Measurements from ENCODE around the gene TTYH2. TPM values are rescaled to one million over a fixed set of nuclear protein-coding genes. Genes with fewer than 3 reads are reported as not detected.

The TTYH2 gene
- total RNA-seq, 1 experiment from 2014 or later, result 4.5 TPM

GRCh38 chr17:74222399-74222798 lies 9.0 kb downstream of the TTYH2 start:
- H3K27me3 Mint-ChIP-seq (ENCODE audit: low read depth), result no peaks in the 10 kb centered on the region
- no peak for ATAC-seq
- H3K36me3 Mint-ChIP-seq, result no peaks in the 10 kb centered on the region
- no peak for DNase-seq (ENCODE audit: low spot score)
- ChIA-PET CTCF (interaction anchor here (0.6 to 2.4 kb wide), 6 partner anchors 10 to 146 kb away, joined by 3 to 8 read pairs (median 6); partner anchors contain the start of gene TTYH2), POLR2A (no interaction called here)
- H3K9me3 Mint-ChIP-seq, result 0 out of 2 replicates have a peak, but pooled peaks cover 4% of the 10 kb centered on the region
- no peak overlapping the region for H3K27ac Mint-ChIP-seq
- no peaks in the 10 kb centered on the region for H3K4me1 Mint-ChIP-seq
- H3K4me3 Mint-ChIP-seq, result no peak overlapping the region
- no peak for TF ChIP-seq FOXP1 (CRISPR knock-in tag; IDR thresholded peaks at IDR 0.05; ENCODE audit: borderline replicate concordance)
- no peak for TF ChIP-seq USF2 (CRISPR knock-in tag; IDR thresholded peaks at IDR 0.05)
- TF ChIP-seq TEAD4 (CRISPR knock-in tag; IDR thresholded peaks at IDR 0.05), result no peak
- no peak for TF ChIP-seq GABPB1 (CRISPR knock-in tag; IDR thresholded peaks at IDR 0.05)
- no peak for TF ChIP-seq FOXP4 (CRISPR knock-in tag; IDR thresholded peaks at IDR 0.05)

GRCh38 chr17:74223901-74224300 lies 10.5 kb downstream of the TTYH2 start:
- H3K9me3 Mint-ChIP-seq, result 0 out of 2 replicates have a peak, but pooled peaks cover 4% of the 10 kb centered on the region
- no peaks in the 10 kb centered on the region for H3K4me1 Mint-ChIP-seq
- no peak for ATAC-seq
- CTCF ChIA-PET, result interaction anchor here (1.2 kb wide), 1 partner anchor 73 kb away, joined by 3 read pairs; no protein-coding TSS in a partner anchor
- no peaks in the 10 kb centered on the region for H3K36me3 Mint-ChIP-seq
- DNase-seq (ENCODE audit: low spot score), result no peak
- H3K4me3 Mint-ChIP-seq, result no peak overlapping the region
- H3K27ac Mint-ChIP-seq, result no peak overlapping the region
- TF ChIP-seq PRRX2 (CRISPR knock-in tag; IDR thresholded peaks at IDR 0.05) (no peak), FOXP4 (CRISPR knock-in tag; IDR thresholded peaks at IDR 0.05) (no peak), TEAD4 (CRISPR knock-in tag; IDR thresholded peaks at IDR 0.05) (no peak), HMGXB4 (CRISPR knock-in tag; IDR thresholded peaks at IDR 0.05) (no peak), TEAD1 (CRISPR knock-in tag; IDR thresholded peaks at IDR 0.05) (no peak)
- H3K27me3 Mint-ChIP-seq (ENCODE audit: low read depth), result no peaks in the 10 kb centered on the region
- POLR2A ChIA-PET, result no interaction called here

GRCh38 chr17:74224959-74225725 lies 11.8 kb downstream of the TTYH2 start:
- Mint-ChIP-seq H3K36me3 (no peaks in the 10 kb centered on the region), H3K4me3 (no peak overlapping the region), H3K4me1 (no peaks in the 10 kb centered on the region), H3K27me3 (ENCODE audit: low read depth) (no peaks in the 10 kb centered on the region), H3K9me3 (no peaks in the 10 kb centered on the region), H3K27ac (no peak overlapping the region)
- ATAC-seq (no peak), DNase-seq (ENCODE audit: low spot score) (no peak)
- POLR2A ChIA-PET, result interaction anchor here (0.7 kb wide), 1 partner anchor 14 kb away, joined by 5 read pairs; no protein-coding TSS in a partner anchor
- CTCF ChIA-PET, result interaction anchor here (1.0 to 1.7 kb wide), 4 partner anchors 12 to 341 kb away, joined by 3 to 4 read pairs (median 4); partner anchors contain the start of gene TTYH2
- TF ChIP-seq ZNF425 (CRISPR knock-in tag; conservative IDR thresholded peaks at IDR 0.05) (no peak), AFF4 (CRISPR knock-in tag; IDR thresholded peaks at IDR 0.05; ENCODE audit: borderline replicate concordance) (no peak), PRDM15 (CRISPR knock-in tag; IDR thresholded peaks at IDR 0.05) (no peak)

Measured in WTC11 (cell line).